ENCODE measurements around the gene OSM. TPM values are rescaled to one million over a fixed set of nuclear protein-coding genes. Genes with fewer than 3 reads are reported as not detected.
"Not testable (repeated sequence)": the region's sequence is repeated elsewhere in the genome, so short reads cannot be mapped to it uniquely, and the experiment has no call there.

Gene OSM
- polyA plus RNA-seq, 1 donor from 2014 or later, result 0.79 TPM

- Mint-ChIP-seq H3K36me3 (no peaks in the 10 kb centered on the region), H3K9me3 (no peaks in the 10 kb centered on the region), H3K4me3 (peak overlapping the region in 1 of 4 donors; percentile 47), H3K27me3 (peaks cover 5% of the 10 kb centered on the region), H3K27ac (no peak overlapping the region), H3K4me1 (peaks cover 15 to 24% (median 20%) of the 10 kb centered on the region in 3 donors)
Observed at GRCh38 chr22:30217698-30218560, 48.7 kb downstream of the OSM start.

- H3K4me3 Mint-ChIP-seq, result no peak overlapping the region
- no peaks in the 10 kb centered on the region for H3K9me3 Mint-ChIP-seq
- H3K36me3 Mint-ChIP-seq, result no peaks in the 10 kb centered on the region
- peaks cover 15 to 19% (median 17%) of the 10 kb centered on the region in 3 donors for H3K4me1 Mint-ChIP-seq
- peaks cover 7% of the 10 kb centered on the region for H3K27me3 Mint-ChIP-seq
- H3K27ac Mint-ChIP-seq, result no peak overlapping the region
Observed at GRCh38 chr22:30216710-30217109, 49.9 kb downstream of the OSM start.

- not testable (repeated sequence) for H3K4me3 Mint-ChIP-seq, H3K9me3 Mint-ChIP-seq, H3K27me3 Mint-ChIP-seq, H3K36me3 Mint-ChIP-seq, H3K27ac Mint-ChIP-seq
- peaks cover 12 to 15% (median 13%) of the 10 kb centered on the region in 3 donors for H3K4me1 Mint-ChIP-seq
Observed at GRCh38 chr22:30216272-30216671, 50.4 kb downstream of the OSM start.

GRCh38 chr22:30214703-30215407 lies 51.8 kb downstream of the OSM start:
- peak overlapping the region in 2 of 4 donors; percentile 14 to 30 for H3K4me3 Mint-ChIP-seq
- peaks cover 7% of the 10 kb centered on the region for H3K27me3 Mint-ChIP-seq
- no peaks in the 10 kb centered on the region for H3K9me3 Mint-ChIP-seq
- H3K27ac Mint-ChIP-seq, result no peak overlapping the region
- H3K36me3 Mint-ChIP-seq, result peaks cover 3% of the 10 kb centered on the region
- H3K4me1 Mint-ChIP-seq, result peaks cover 0 to 2% (median 1%) of the 10 kb centered on the region in 3 donors

DNA sequence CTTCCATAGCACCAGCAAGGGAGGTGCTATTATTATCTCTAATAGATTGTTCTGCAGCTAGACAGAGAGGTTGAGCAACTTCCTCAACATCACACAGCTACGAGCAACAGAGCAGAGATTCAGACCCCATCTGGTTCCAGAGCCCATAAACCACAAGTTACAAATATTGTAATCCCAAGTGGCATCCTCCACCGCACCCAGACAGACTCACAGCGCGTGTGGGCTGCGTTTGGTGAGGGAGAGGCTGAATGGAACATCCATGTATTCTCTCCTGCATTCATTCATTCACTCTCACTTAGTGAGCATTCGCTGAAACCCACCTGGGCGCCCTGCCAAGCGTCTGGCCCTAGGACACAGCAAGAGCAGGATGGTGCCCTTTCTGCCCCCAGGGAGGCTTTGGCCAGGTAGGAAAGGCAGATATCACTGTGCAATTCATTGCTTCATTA lies 53.6 kb downstream of the OSM start:
- Mint-ChIP-seq H3K36me3 (peaks cover 3% of the 10 kb centered on the region), H3K27ac (no peak overlapping the region), H3K4me1 (peaks cover 0 to 1% (median 1%) of the 10 kb centered on the region in 3 donors), H3K9me3 (no peaks in the 10 kb centered on the region), H3K27me3 (peaks cover 10% of the 10 kb centered on the region), H3K4me3 (no peak overlapping the region)

Other genes starting within 250 kb of the OSM start
- gene HORMAD2, start 186.4 kb downstream of the OSM start, polyA plus RNA-seq, result not detected
- gene LIF, start 20.1 kb downstream of the OSM start, polyA plus RNA-seq, result not detected
- 15.7 TPM for gene CASTOR1, start 22.7 kb upstream of the OSM start, polyA plus RNA-seq
- 44.0 TPM for gene TBC1D10A, start 60.1 kb upstream of the OSM start, polyA plus RNA-seq
- gene SF3A1, start 90.0 kb upstream of the OSM start, polyA plus RNA-seq, result 120 TPM
- gene CCDC157, start 90.2 kb upstream of the OSM start, polyA plus RNA-seq, result 1.6 TPM
- gene RNF215, start 120.6 kb upstream of the OSM start, polyA plus RNA-seq, result 0.20 TPM
- gene SEC14L2, start 130.2 kb upstream of the OSM start, polyA plus RNA-seq, result 1.1 TPM
- gene MTFP1, start 158.9 kb upstream of the OSM start, polyA plus RNA-seq, result 27.8 TPM
- gene SEC14L3, start 205.2 kb upstream of the OSM start, polyA plus RNA-seq, result not detected
- not detected for gene SEC14L4, start 238.8 kb upstream of the OSM start, polyA plus RNA-seq

Data from IgD-negative memory B cell (primary cell).